ENCODE results near the gene SGTA.

- TF ChIP-seq GATAD2A (CRISPR knock-in tag; IDR thresholded peaks at IDR 0.05) (no peak), REST (IDR thresholded peaks at IDR 0.05; ENCODE audit: borderline replicate concordance in 1 of 2, low read depth in 1 of 2, low read length in 2 of 2) (no peak), DDIT3 (CRISPR knock-in tag; IDR thresholded peaks at IDR 0.05) (no peak), POLR2AphosphoS5 (IDR thresholded peaks at IDR 0.05; ENCODE audit: low read depth, low read length) (no peak), CTCF (CRISPR knock-in tag; IDR thresholded peaks at IDR 0.05) (no peak), ZNF691 (CRISPR knock-in tag; IDR thresholded peaks at IDR 0.05; ENCODE audit: borderline replicate concordance, low read depth) (no peak), TOE1 (CRISPR knock-in tag; IDR thresholded peaks at IDR 0.05) (no peak)
Measured at GRCh38 chr19:2732157-2732725, 50.8 kb downstream of the SGTA start.

Measured in HepG2 (cell line).